ENCODE data around the gene BLM.

GRCh38 chr15:90730290-90730689 is 13.1 kb downstream of the BLM start:
- TF ChIP-seq CTCF (optimal IDR thresholded peaks at IDR 0.05 in 1 of 3, IDR thresholded peaks at IDR 0.05 in 1 of 3, conservative IDR thresholded peaks at IDR 0.05 in 1 of 3; ENCODE audit: extremely low read depth in 1 of 3, insufficient read depth in 2 of 3, low read length in 3 of 3) (no peak), EZH2 (IDR thresholded peaks at IDR 0.05; ENCODE audit: low read length) (no peak)

Measured in keratinocyte (primary cell).